Ovary (tissue), 3 donors: ENCODE data around the gene PSME4.

Experiments
- CTCF ChIP-seq, 3 donors: fragments of 450-650 bp in 2 of 3; fragments of 200-600 bp in 1 of 3; IDR thresholded peaks; one replicate each; pipeline versions ENCODE4 v1.5.1 to v1.8.0; 2016 to 2022; ENCODE audit warnings: antibody characterized with exemption in 3 of 3, mild to moderate bottlenecking in 1 of 3
- EP300 ChIP-seq: sonication (generic); formaldehyde crosslinking; IDR thresholded peaks from one replicate; pipeline ENCODE4 v1.6.1; 2017; ENCODE audit warnings: antibody characterized with exemption
- POLR2A ChIP-seq: fragments of 450-650 bp; IDR thresholded peaks from one replicate; pipeline ENCODE4 v1.6.1; 2017; ENCODE audit warnings: antibody characterized with exemption, mild to moderate bottlenecking, moderate library complexity
- donor health status: DM: no; HTN: no; CAD: no.

- TF ChIP-seq POLR2A (no peak), CTCF (IDR thresholded peaks at IDR 0.05) (no peak), EP300 (no peak)
These were observed 116.1 kb downstream of the PSME4 start for GRCh38 chr2:53854678-53855077.
